GM18505 (cell line): Measurements from ENCODE around the gene MFN1.
A peak's percentile ranks its signal among the peaks of the same experiment; 100 is the strongest.

Source experiments
- ATAC-seq: cut with Tn5 transposase; IDR thresholded peaks from one replicate; pipeline ENCODE4 v1.9.1; 2021; ENCODE audit not compliant: unreplicated experiment
- POLR2A ChIP-seq: IDR thresholded peaks from 4 replicates; pipeline ENCODE4 v1.6.1; 2011; ENCODE audit warnings: borderline replicate concordance; ENCODE audit not compliant: insufficient read depth, insufficient read length; ENCODE audit errors: extremely low read depth

The MFN1 gene

DNA sequence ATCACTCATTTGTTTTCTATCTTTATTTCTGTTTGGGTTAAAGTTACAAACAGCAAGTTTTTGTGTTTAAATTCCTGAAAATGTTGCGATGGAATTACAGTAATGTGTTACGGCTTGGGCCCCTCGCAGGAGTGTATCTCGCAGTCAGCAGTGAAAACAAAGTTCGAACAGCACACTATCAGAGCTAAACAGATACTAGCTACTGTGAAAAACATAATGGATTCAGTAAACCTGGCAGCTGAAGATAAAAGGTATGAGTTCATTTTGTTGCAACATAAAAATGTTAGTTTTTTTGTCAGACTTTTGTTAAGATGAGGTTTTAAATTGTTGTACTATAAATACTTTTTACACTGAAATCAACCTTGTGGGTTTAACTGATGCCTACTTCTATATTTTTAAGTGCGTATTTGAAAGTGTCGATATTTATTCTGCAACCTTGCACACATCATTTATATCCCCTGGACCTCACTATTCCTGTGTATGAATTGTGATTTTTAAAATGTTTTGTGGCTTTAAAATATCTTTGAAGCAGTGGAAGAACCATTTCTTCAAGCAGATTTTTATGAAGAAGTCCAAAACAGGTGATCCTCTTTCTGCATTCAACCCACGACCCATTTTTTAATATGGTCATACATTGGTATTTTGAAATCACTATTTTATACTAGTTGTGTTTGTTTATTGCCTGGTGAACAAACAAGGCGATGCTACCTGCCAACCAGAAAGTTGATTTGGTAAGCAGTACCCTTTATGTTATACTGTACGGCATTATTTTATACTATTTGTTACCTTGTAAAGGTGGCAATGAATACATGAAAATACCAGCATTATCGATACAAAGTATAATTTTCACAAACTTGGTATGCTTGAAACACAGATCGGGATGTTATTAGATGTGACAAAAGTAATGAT, 27.8 kb downstream of the MFN1 start:
- no peak for TF ChIP-seq POLR2A
- ATAC-seq, result no peak

DNA sequence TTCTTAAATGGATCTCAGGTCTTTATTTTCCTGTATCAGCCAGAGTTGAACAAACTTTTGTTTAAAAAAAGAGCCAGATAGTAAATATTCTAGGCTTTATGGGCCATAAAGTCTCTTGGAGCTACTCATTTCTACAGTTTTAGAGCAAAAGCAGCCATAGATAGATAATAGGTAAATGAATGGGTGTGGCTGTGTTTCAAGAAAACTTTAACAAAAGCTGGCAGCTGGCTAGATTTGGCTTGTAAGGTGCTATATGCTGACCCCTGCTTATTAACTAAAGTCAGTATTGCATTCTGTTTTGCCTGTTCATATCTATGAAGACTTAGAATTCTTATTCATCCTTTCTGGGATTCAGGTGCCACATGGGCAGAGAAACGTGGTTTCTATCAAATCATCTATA, 29.0 kb downstream of the MFN1 start:
- ATAC-seq, result no peak
- no peak for TF ChIP-seq POLR2A

DNA sequence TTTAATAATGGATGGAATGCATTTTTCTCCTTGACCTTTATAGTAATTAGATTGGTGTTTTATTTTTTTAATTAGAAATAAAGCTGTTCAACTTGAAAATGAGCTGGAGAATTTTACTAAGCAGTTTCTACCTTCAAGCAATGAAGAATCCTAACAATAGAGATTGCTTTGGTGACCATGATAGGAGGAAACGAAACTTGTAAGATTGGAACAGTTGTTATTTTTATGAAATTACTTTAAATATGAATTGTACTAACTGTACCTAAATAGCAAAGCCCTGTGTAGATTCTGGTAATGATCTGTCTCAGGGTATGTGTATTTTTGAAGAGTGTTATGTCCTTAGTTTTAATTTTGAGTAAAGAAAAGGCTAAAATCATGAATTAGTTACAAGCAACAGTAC, 44.4 kb downstream of the MFN1 start:
- TF ChIP-seq POLR2A, result no peak
- ATAC-seq, result no peak

DNA sequence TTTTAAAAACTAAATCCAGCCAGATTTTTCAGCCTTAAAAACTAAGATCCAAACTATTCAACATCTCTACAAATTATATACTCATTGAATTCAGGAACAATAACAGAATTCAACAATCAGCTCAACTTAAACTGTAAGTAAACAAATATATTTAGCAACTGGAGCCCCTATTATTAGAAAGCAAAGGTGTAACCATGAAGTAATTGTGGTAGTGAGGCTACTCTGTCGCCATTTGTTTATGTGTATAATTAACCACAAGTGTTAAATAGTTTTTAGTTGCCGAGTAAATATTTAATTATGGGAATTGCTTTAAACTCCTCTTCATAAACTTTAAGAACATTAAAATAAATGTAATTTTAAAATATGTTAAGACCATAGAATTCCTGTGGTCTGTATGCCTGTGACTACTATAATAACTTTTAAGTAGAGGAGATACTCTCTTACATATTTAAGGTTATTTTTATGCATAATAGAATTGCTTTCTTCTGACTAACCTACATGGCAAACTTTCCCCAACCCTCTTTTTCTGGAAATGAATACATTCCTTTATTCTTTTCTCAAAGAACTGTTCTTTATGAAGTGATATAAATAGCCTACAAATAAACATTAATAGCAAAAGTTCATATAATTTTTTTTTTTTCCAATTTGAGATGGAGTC, 51.2 kb downstream of the MFN1 start:
- ATAC-seq, result no peak
- no peak for TF ChIP-seq POLR2A

DNA sequence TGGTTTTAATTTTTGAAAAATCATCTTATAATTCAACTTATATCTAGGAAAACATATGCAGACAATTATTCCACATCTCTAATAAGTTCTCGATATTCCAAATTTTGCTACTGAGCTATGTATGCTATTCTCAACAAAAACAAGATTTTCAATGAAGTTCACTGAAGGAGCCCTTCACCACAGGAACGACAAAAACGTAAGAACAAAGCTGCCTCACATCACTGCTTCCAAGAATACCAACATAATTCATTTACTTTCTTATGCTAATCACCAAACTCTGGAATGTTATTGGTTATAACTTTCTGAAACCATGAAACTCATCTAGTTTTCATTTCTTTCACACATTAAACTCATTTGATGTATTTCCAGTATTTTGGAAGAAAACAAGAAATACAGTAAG, 54.1 kb downstream of the MFN1 start:
- no peak for ATAC-seq
- TF ChIP-seq POLR2A, result no peak

DNA sequence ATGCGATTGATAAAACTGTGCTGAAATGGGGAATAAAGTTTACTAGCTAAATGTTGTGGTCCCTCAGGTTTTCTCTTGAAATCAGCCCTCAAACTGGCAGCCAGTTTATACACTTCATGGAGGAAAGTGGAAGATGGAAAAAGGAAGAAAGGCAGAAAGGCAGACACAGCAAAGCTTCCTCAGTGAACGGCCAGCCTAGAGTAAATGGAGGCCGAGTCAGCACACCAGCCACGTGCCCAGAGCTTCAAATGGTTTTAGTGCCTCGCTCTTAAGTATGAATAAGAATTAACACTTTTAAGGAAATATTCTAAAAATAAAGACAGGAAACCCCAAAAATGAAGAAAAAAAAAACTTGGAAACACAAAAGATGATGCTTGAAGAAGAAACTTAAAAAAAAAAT, 55.5 kb downstream of the MFN1 start:
- ATAC-seq, result no peak
- TF ChIP-seq POLR2A, result no peak

DNA sequence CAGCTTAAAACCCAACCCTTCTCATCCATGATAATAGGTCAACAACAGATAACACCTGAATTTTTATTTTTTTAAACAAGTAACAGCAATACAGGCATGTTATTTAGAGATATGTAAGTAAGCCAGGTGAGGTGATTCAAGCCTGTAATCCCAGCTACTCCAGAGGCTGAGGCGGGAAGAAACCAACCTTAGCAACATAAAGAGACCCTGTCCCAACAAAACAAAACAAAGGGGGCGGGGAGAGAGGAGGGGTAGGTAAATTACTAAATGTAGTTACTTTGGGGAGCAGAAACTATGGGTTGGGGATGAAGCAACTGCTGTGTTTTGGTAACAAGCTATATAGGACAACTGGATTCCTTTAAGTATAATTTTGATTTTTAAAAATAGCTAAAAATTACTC, 56.8 kb downstream of the MFN1 start:
- no peak for ATAC-seq
- no peak for TF ChIP-seq POLR2A

DNA sequence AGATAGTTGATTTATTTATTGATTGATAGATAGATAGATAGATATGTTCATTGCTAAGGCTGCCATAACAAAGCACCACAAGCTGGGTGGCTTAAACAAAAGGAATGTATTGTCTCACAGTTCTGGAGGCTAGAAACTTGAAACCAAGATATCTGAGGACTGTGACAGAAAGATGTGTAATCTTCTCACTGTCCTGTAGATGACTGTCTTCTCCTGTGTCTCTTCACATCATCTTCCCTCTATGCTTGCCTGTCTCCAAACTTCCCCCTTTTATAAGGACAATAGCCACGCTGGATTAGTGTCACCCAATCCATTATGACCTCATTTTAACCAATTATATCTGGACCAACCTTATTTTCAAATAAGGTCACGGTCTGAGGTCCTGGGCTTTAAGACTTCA, 62.8 kb downstream of the MFN1 start:
- TF ChIP-seq POLR2A, result no peak
- peak; percentile 54 for ATAC-seq

DNA sequence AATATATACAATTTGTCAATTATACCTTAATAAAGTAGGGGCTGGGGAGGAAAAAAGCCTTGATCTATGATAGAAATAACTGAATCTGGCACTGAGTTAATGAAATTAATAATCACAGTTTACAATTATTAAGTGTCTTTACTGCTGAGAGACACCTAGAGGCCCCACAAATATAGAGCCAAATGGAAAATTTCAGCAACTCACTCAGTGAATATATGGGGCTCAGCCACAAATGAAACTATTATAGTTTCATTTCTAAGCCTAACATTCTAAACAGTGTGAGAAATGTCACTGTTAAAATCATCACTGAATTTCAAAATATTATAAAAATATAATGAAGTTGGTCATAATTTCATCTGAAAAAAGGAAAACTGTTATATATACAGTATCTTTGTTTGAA, 63.5 kb downstream of the MFN1 start:
- TF ChIP-seq POLR2A, result no peak
- ATAC-seq, result no peak

DNA sequence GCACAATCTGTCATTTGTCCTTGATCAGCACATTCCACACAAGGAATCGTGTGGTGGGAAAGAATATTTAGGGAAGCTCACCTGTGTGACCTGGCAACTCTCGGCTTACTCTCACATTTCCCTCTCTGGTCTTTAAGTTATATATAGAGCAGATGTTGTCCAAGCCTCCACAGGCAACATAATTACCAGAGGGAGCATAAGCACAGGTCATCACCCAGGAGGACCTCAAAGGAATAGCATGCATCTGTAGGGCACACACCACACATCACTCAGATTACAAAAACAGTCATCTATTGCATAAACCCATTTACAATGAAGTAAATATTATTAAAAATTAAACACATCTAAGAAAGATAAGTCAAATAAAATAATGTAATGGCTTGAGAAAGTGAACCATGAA, 67.3 kb downstream of the MFN1 start:
- TF ChIP-seq POLR2A, result no peak
- no peak for ATAC-seq

DNA sequence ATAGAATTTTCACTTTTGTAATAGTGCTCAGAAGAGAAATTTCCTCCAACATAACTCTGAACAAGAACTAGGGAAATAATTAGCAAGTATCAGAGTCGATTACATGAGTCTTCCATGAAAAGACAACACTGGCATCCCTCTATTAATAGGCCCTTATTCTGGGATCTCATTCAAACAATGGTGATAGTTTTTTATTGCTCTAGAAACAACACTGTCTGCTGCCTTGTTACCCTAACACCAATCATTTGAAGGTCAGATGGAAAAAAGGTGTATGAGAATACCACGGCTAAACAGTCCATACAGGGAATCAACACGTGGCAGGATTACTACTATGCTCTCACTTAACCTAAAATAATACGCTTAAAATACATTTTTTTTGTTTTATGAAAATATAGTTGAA, 67.9 kb downstream of the MFN1 start:
- ATAC-seq, result no peak
- TF ChIP-seq POLR2A, result no peak

DNA sequence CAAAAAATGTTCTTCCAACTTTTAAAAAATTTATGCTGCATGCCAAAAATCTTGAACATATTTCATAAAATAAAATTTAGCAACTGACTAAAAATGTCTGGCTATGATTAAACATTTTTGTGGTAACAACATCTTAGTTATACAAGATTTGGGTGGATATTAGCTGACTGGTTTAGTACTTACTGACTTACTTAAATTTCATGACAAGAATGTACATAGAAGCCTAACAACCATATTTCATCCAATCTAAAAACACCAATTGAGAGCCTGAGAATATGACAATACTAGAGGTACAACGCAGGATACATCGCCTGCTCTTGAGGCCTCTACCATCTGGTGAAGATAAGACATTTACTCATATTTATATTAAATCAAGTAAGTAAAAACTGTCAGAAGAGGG, 69.2 kb downstream of the MFN1 start:
- ATAC-seq, result no peak
- TF ChIP-seq POLR2A, result no peak

DNA sequence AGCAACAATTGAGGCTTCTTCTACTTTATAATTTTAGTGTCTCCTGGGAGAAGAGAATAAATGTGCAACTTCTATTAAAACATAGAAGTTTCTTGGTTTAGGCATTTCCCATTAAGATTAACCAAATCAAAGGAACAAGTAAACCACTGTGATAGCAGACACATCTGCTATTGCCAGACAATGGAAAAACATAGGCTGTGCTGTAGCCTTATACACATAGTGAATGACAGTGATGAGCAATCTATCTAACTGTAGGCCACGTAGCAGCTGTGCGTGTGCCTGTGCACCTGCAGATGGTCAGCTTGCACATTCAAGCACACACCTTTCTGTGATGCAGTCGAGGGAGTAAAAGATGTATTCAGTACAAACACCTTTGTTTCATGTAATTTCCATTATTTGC, 71.1 kb downstream of the MFN1 start:
- TF ChIP-seq POLR2A, result no peak
- ATAC-seq, result no peak

DNA sequence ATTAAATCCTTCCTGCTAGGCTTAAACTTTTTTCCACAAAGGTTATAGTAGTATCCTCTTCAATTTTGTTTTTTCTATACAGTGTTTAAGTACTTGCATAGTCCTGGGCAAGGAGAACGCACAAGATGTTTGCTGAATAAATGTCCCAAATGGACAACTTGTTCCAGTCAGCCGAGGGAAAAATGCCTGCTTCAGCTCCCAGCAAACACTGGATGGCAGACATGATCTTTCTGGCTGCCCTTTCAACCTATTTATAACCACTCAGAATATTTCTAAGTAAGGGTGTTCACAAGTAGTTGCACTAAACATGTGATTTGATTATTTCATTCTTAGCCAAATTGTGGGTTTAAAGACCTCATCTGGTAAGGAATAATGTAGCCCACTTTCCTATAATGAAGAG, 74.0 kb downstream of the MFN1 start:
- ATAC-seq, result no peak
- TF ChIP-seq POLR2A, result no peak

DNA sequence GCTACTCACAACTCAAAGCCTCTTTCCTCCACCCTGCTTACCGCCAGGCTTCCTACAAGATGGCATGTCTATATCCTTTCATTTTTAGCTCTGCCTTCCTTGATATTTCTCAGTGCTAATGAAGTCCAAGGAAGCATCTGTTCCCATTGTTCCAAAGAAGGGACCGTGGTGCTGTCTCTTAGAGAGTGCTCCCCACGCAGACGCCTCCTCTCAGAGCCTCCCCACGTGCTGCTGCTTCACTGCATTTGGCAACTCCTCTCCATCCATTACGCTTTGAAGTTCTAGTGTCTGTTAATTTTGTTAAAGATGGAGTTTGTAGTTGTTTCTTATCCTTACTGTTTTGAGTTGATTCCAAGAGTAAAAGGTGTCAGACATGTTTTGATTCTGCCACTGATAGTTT, 77.6 kb downstream of the MFN1 start:
- TF ChIP-seq POLR2A, result no peak
- no peak for ATAC-seq

DNA sequence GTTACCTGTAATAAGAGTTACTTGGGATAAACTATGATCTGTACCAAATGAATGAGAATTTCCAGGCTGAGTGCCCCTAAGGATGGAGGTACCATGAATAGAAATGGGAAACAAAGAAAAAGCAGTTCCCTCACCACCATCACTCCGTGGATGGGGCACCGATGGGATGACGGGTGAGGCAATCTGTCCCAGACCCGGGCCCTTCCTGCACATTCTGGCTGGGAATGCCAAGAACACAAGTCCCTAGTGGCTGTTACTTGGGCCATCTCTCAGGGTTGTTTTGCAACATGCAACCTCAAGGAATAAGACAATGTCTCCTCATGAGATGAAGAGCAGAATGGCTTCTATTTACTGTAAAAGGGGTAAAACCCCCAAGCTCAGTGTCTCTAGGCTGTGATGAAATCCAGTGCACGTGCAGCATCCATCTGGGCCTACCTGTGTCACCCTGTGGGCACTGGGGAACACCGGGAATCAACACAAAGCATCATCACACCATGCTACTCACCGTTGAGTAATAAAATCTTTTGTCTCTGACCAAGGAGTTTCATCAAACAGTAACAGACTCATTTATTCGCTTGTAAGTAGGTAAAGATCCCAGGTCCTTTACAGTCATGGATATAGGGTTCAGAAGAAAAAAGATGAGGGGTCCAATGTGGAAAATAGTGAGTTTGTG, 81.5 kb downstream of the MFN1 start:
- ATAC-seq, result no peak
- TF ChIP-seq POLR2A, result no peak
